ENCODE measurements around the gene WNT7A.

Gene WNT7A

GRCh38 chr3:13785351-13785750, 94.5 kb downstream of the WNT7A start:
- H3K9ac ChIP-seq (ENCODE audit: low read length in 5 of 5), result no peak overlapping the region
- H3K4me1 ChIP-seq (ENCODE audit: control insufficient read depth in 5 of 5, insufficient read depth in 5 of 5, low read length in 5 of 5), result peaks cover 0 to 16% (median 2%) of the 10 kb centered on the region in 5 donors
- H3K27ac ChIP-seq (ENCODE audit: low read depth, low read length), result no peak overlapping the region
- H3K4me3 ChIP-seq (ENCODE audit: low read depth in 1 of 5, low read length in 5 of 5), result no peak overlapping the region
- H3K9me3 ChIP-seq (ENCODE audit: control insufficient read depth in 5 of 5, low read length in 5 of 5), result no peaks in the 10 kb centered on the region
- H3K36me3 ChIP-seq (ENCODE audit: control insufficient read depth in 5 of 5, insufficient read depth in 5 of 5, low read length in 5 of 5), result no peaks in the 10 kb centered on the region
- peaks cover 16 to 37% (median 27%) of the 10 kb centered on the region in 5 donors for H3K27me3 ChIP-seq (ENCODE audit: control insufficient read depth in 5 of 5, insufficient read depth in 4 of 5, low read length in 5 of 5)

DNA sequence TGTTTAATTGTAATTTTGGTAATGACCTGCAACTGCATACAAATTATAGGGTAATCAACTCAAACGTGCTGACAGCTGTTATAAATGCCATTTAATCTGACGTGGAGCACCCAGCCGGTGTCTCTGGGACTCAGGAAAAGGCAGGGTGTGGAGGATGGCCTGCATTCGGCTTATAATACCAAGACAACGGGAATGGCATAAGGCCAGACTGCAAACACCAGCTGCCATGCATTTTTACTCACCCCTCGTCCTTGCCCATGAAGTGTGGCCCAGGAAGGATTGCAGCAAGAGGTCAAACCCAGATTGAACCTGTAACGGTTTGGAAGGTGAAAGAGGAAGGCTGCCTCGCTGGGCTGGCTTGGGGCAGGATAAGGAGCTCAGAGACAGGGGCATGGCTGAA, 96.4 kb downstream of the WNT7A start:
- Histone ChIP-seq H3K27me3 (ENCODE audit: control insufficient read depth in 5 of 5, insufficient read depth in 4 of 5, low read length in 5 of 5) (peaks cover 16 to 33% (median 24%) of the 10 kb centered on the region in 5 donors), H3K4me3 (ENCODE audit: low read depth in 1 of 5, low read length in 5 of 5) (no peak overlapping the region), H3K27ac (ENCODE audit: low read depth, low read length) (no peak overlapping the region), H3K9ac (ENCODE audit: low read length in 5 of 5) (no peak overlapping the region), H3K4me1 (ENCODE audit: control insufficient read depth in 5 of 5, insufficient read depth in 5 of 5, low read length in 5 of 5) (peaks cover 0 to 16% (median 2%) of the 10 kb centered on the region in 5 donors), H3K9me3 (ENCODE audit: control insufficient read depth in 5 of 5, low read length in 5 of 5) (no peaks in the 10 kb centered on the region), H3K36me3 (ENCODE audit: control insufficient read depth in 5 of 5, insufficient read depth in 5 of 5, low read length in 5 of 5) (no peaks in the 10 kb centered on the region)

DNA sequence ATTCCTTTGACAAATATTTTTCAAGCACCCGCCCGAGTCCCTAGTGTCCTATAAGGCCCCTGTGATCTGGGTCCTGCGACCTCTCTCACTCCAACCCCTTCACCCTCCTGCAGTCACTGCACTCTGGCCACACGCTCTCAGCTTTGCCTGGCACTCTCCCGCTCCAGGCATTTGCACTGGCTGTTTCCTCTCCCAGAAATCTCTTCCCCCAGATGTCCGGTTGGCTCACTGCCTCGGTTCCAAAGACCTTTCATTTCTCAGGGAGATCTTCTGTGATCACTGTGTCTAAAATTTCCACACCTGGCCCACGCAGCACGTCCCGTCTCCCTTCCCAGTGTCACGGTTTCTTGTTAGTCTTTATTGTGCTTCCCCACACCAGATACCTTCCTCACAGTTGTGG, 97.4 kb downstream of the WNT7A start:
- H3K4me1 ChIP-seq (ENCODE audit: control insufficient read depth in 5 of 5, insufficient read depth in 5 of 5, low read length in 5 of 5), result peaks cover 0 to 16% (median 2%) of the 10 kb centered on the region in 5 donors
- H3K4me3 ChIP-seq (ENCODE audit: low read depth in 1 of 5, low read length in 5 of 5), result peak overlapping the region in 3 of 5 donors; percentile 1 to 25 (median 14)
- H3K9me3 ChIP-seq (ENCODE audit: control insufficient read depth in 5 of 5, low read length in 5 of 5), result no peaks in the 10 kb centered on the region
- H3K27ac ChIP-seq (ENCODE audit: low read depth, low read length), result no peak overlapping the region
- H3K36me3 ChIP-seq (ENCODE audit: control insufficient read depth in 5 of 5, insufficient read depth in 5 of 5, low read length in 5 of 5), result no peaks in the 10 kb centered on the region
- H3K9ac ChIP-seq (ENCODE audit: low read length in 5 of 5), result no peak overlapping the region
- peaks cover 12 to 29% (median 18%) of the 10 kb centered on the region in 5 donors for H3K27me3 ChIP-seq (ENCODE audit: control insufficient read depth in 5 of 5, insufficient read depth in 4 of 5, low read length in 5 of 5)

DNA sequence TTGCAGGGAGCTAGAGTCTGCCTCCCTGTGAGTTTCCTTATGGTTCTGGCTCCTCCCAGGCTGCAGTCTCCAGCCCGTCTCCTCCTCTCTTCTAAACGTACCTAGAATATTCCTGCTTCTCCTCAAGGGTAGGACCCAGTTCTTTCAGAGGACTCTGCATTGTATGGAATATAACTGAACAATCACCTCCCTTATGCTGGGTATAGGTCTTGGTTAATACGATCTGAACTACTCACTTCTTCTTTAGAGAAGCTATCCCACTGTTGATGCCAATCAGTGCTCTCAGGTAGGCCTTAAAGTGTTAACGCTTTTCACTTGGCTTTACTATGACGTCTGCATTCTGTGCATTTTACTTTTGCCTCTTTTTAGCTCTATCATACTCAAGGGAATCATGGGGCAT, 98.5 kb downstream of the WNT7A start:
- Histone ChIP-seq H3K4me3 (ENCODE audit: low read depth in 1 of 5, low read length in 5 of 5) (no peak overlapping the region), H3K4me1 (ENCODE audit: control insufficient read depth in 5 of 5, insufficient read depth in 5 of 5, low read length in 5 of 5) (peaks cover 0 to 16% (median 2%) of the 10 kb centered on the region in 5 donors), H3K36me3 (ENCODE audit: control insufficient read depth in 5 of 5, insufficient read depth in 5 of 5, low read length in 5 of 5) (no peaks in the 10 kb centered on the region), H3K9me3 (ENCODE audit: control insufficient read depth in 5 of 5, low read length in 5 of 5) (no peaks in the 10 kb centered on the region), H3K27ac (ENCODE audit: low read depth, low read length) (no peak overlapping the region), H3K27me3 (ENCODE audit: control insufficient read depth in 5 of 5, insufficient read depth in 4 of 5, low read length in 5 of 5) (peaks cover 12 to 23% (median 18%) of the 10 kb centered on the region in 5 donors), H3K9ac (ENCODE audit: low read length in 5 of 5) (no peak overlapping the region)

GRCh38 chr3:13780432-13781176, 99.3 kb downstream of the WNT7A start:
- no peak overlapping the region for H3K4me3 ChIP-seq (ENCODE audit: low read depth in 1 of 5, low read length in 5 of 5)
- no peaks in the 10 kb centered on the region for H3K36me3 ChIP-seq (ENCODE audit: control insufficient read depth in 5 of 5, insufficient read depth in 5 of 5, low read length in 5 of 5)
- H3K4me1 ChIP-seq (ENCODE audit: control insufficient read depth in 5 of 5, insufficient read depth in 5 of 5, low read length in 5 of 5), result peaks cover 0 to 16% (median 2%) of the 10 kb centered on the region in 5 donors
- peaks cover 9 to 22% (median 18%) of the 10 kb centered on the region in 5 donors for H3K27me3 ChIP-seq (ENCODE audit: control insufficient read depth in 5 of 5, insufficient read depth in 4 of 5, low read length in 5 of 5)
- H3K9ac ChIP-seq (ENCODE audit: low read length in 5 of 5), result no peak overlapping the region
- H3K27ac ChIP-seq (ENCODE audit: low read depth, low read length), result no peak overlapping the region
- no peaks in the 10 kb centered on the region for H3K9me3 ChIP-seq (ENCODE audit: control insufficient read depth in 5 of 5, low read length in 5 of 5)

DNA sequence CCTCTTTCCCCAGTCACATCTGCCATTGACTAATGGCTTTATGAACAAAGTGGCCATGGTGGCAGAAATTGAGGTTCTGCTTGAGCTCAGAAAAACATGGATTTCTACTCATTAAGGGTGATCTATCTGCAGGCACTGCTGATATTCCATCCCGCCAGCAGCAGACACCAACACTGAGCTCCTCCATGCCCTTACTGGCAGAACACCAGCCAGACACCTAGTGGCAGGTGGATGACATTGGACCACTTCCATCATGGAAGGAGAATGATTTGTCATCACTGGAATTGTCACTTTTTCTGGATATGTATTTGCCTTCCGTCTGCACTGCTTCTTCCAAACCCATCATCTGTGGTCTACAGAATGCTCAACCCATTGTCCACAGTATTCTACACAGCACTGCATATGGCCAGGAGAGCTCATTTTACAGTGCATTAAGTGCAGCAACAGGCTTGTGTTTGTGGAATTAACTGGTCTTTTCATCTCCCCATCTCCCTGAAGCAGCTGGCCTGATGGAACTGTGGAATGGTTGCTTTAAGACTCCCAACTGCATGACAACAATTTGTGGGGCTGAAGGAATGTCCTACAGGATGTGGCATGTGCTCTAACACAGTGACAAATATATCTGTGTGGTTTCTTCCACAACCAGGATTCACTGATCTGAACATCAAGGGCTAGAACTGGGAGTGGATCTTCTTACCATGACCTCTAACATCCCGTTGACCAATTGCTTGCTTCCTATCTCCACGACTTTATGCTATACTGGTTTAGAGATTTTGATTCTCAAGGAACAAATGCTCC, 103.4 kb downstream of the WNT7A start:
- H3K36me3 ChIP-seq (ENCODE audit: control insufficient read depth in 5 of 5, insufficient read depth in 5 of 5, low read length in 5 of 5), result no peaks in the 10 kb centered on the region
- H3K9ac ChIP-seq (ENCODE audit: low read length in 5 of 5), result no peak overlapping the region
- H3K4me3 ChIP-seq (ENCODE audit: low read depth in 1 of 5, low read length in 5 of 5), result no peak overlapping the region
- peaks cover 3 to 24% (median 18%) of the 10 kb centered on the region in 5 donors for H3K27me3 ChIP-seq (ENCODE audit: control insufficient read depth in 5 of 5, insufficient read depth in 4 of 5, low read length in 5 of 5)
- no peak overlapping the region for H3K27ac ChIP-seq (ENCODE audit: low read depth, low read length)
- no peaks in the 10 kb centered on the region for H3K4me1 ChIP-seq (ENCODE audit: control insufficient read depth in 5 of 5, insufficient read depth in 5 of 5, low read length in 5 of 5)
- H3K9me3 ChIP-seq (ENCODE audit: control insufficient read depth in 5 of 5, low read length in 5 of 5), result no peaks in the 10 kb centered on the region

- Histone ChIP-seq H3K4me3 (ENCODE audit: low read depth in 1 of 5, low read length in 5 of 5) (no peak overlapping the region), H3K4me1 (ENCODE audit: control insufficient read depth in 5 of 5, insufficient read depth in 5 of 5, low read length in 5 of 5) (no peaks in the 10 kb centered on the region), H3K27me3 (ENCODE audit: control insufficient read depth in 5 of 5, insufficient read depth in 4 of 5, low read length in 5 of 5) (peaks cover 0 to 21% (median 12%) of the 10 kb centered on the region in 5 donors), H3K27ac (ENCODE audit: low read depth, low read length) (no peak overlapping the region), H3K9me3 (ENCODE audit: control insufficient read depth in 5 of 5, low read length in 5 of 5) (no peaks in the 10 kb centered on the region), H3K36me3 (ENCODE audit: control insufficient read depth in 5 of 5, insufficient read depth in 5 of 5, low read length in 5 of 5) (no peaks in the 10 kb centered on the region), H3K9ac (ENCODE audit: low read length in 5 of 5) (no peak overlapping the region)
Observed at GRCh38 chr3:13772885-13773745, 106.8 kb downstream of the WNT7A start.

DNA sequence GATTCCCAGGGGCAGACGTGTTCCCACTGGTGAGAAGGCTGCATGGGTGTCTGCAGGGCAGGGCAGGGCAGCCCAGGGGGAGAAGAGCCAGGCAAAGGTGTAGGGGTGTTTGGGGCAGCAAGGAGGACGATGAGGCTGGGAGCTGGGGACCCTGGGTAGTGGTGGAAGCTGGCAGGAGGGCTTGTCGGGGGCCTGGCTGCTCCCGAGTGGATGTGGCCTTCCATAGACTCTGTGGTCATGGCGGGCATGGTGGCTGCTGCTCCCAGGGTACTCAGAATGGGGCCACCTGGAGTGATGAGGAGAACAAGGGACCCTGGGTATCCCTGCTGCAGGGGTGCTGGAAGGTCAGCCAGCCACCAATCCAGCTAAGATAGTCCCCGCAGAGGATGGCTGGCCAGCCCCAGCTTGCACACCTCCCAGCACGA, 107.5 kb downstream of the WNT7A start:
- Histone ChIP-seq H3K27me3 (ENCODE audit: control insufficient read depth in 5 of 5, insufficient read depth in 4 of 5, low read length in 5 of 5) (peaks cover 0 to 21% (median 12%) of the 10 kb centered on the region in 5 donors), H3K4me3 (ENCODE audit: low read depth in 1 of 5, low read length in 5 of 5) (no peak overlapping the region), H3K27ac (ENCODE audit: low read depth, low read length) (no peak overlapping the region), H3K9ac (ENCODE audit: low read length in 5 of 5) (no peak overlapping the region), H3K4me1 (ENCODE audit: control insufficient read depth in 5 of 5, insufficient read depth in 5 of 5, low read length in 5 of 5) (no peaks in the 10 kb centered on the region), H3K9me3 (ENCODE audit: control insufficient read depth in 5 of 5, low read length in 5 of 5) (no peaks in the 10 kb centered on the region), H3K36me3 (ENCODE audit: control insufficient read depth in 5 of 5, insufficient read depth in 5 of 5, low read length in 5 of 5) (no peaks in the 10 kb centered on the region)

- no peaks in the 10 kb centered on the region for H3K4me1 ChIP-seq (ENCODE audit: control insufficient read depth in 5 of 5, insufficient read depth in 5 of 5, low read length in 5 of 5)
- no peak overlapping the region for H3K9ac ChIP-seq (ENCODE audit: low read length in 5 of 5)
- H3K4me3 ChIP-seq (ENCODE audit: low read depth in 1 of 5, low read length in 5 of 5), result no peak overlapping the region
- no peaks in the 10 kb centered on the region for H3K36me3 ChIP-seq (ENCODE audit: control insufficient read depth in 5 of 5, insufficient read depth in 5 of 5, low read length in 5 of 5)
- peaks cover 0 to 18% (median 12%) of the 10 kb centered on the region in 5 donors for H3K27me3 ChIP-seq (ENCODE audit: control insufficient read depth in 5 of 5, insufficient read depth in 4 of 5, low read length in 5 of 5)
- H3K27ac ChIP-seq (ENCODE audit: low read depth, low read length), result no peak overlapping the region
- peaks cover 0 to 2% (median 0%) of the 10 kb centered on the region in 5 donors for H3K9me3 ChIP-seq (ENCODE audit: control insufficient read depth in 5 of 5, low read length in 5 of 5)
Observed at GRCh38 chr3:13771496-13771895, 108.4 kb downstream of the WNT7A start.
